SK-N-SH treated with all-trans-retinoic acid at 6 μM for 48 hours (cell line): ENCODE measurements around the gene BLMH.
"Not testable (repeated sequence)": the region's sequence is repeated elsewhere in the genome, so short reads cannot be mapped to it uniquely, and the experiment has no call there.

Experiments
- ATAC-seq: fragments of 200-7000 bp; cut with Tn5 transposase; 3 replicates; pipeline ENCODE4 v1.9.1; 2020; ENCODE audit warnings: mild to moderate bottlenecking, moderate library complexity
- ARNTL ChIP-seq: fragments of 450-650 bp; formaldehyde crosslinking; IDR thresholded peaks from 2 replicates; pipeline ENCODE4 v1.5.0; 2020; ENCODE audit warnings: low read depth, mild to moderate bottlenecking, moderate library complexity, borderline replicate concordance
- BACH2 ChIP-seq: fragments of 250-450 bp; sonication (Bioruptor Pico); IDR thresholded peaks from 2 replicates; pipeline ENCODE4 v1.9.0; 2021; ENCODE audit warnings: mild to moderate bottlenecking, borderline replicate concordance
- CREB5 ChIP-seq: fragments of 250-450 bp; sonication (Bioruptor Pico); IDR thresholded peaks from 2 replicates; pipeline ENCODE4 v1.5.1; 2020; ENCODE audit warnings: low read depth, mild to moderate bottlenecking, moderate library complexity
- CSDC2 ChIP-seq: fragments of 250-450 bp; sonication (Bioruptor Pico); IDR thresholded peaks from 2 replicates; pipeline ENCODE4 v1.5.0; 2020; ENCODE audit warnings: mild to moderate bottlenecking, moderate library complexity
- CSRNP3 ChIP-seq: fragments of 250-450 bp; sonication (Bioruptor Pico); IDR thresholded peaks from 2 replicates; pipeline ENCODE4 v1.5.1; 2021; ENCODE audit warnings: mild to moderate bottlenecking, moderate library complexity
- ESRRG ChIP-seq: fragments of 250-450 bp; sonication (Bioruptor Pico); IDR thresholded peaks from 2 replicates; pipeline ENCODE4 v1.6.1; 2021; ENCODE audit warnings: mild to moderate bottlenecking
- GLIS3 ChIP-seq: fragments of 250-450 bp; sonication (Bioruptor Pico); IDR thresholded peaks from 2 replicates; pipeline ENCODE4 v1.5.0; 2020; ENCODE audit warnings: mild to moderate bottlenecking, moderate library complexity
- ISL1 ChIP-seq: fragments of 250-450 bp; sonication (Bioruptor Pico); IDR thresholded peaks from 2 replicates; pipeline ENCODE4 v2.1.2; 2022; ENCODE audit warnings: mild to moderate bottlenecking, moderate library complexity
- OSR1 ChIP-seq: fragments of 250-450 bp; sonication (Bioruptor Pico); IDR thresholded peaks from 2 replicates; pipeline ENCODE4 v1.8.0; 2022; ENCODE audit warnings: moderate library complexity, mild to moderate bottlenecking, inconsistent platforms
- PATZ1 ChIP-seq: fragments of 250-450 bp; sonication (Bioruptor Pico); IDR thresholded peaks from 2 replicates; pipeline ENCODE4 v1.8.0; 2020; ENCODE audit warnings: mild to moderate bottlenecking, moderate library complexity, borderline replicate concordance
- POU6F1 ChIP-seq: fragments of 250-450 bp; sonication (Bioruptor Pico); IDR thresholded peaks from 2 replicates; pipeline ENCODE4 v1.8.0; 2021; ENCODE audit warnings: low read depth, mild to moderate bottlenecking, moderate library complexity, borderline replicate concordance
- PPARA ChIP-seq: fragments of 250-450 bp; sonication (Bioruptor Pico); IDR thresholded peaks from 2 replicates; pipeline ENCODE4 v1.5.0; 2020; ENCODE audit warnings: mild to moderate bottlenecking, borderline replicate concordance
- RARB ChIP-seq: fragments of 250-450 bp; sonication (Bioruptor Pico); IDR thresholded peaks from 2 replicates; pipeline ENCODE4 v1.8.0; 2021; ENCODE audit warnings: mild to moderate bottlenecking, moderate library complexity
- SNAI2 ChIP-seq: fragments of 250-450 bp; sonication (Bioruptor Pico); IDR thresholded peaks from 2 replicates; pipeline ENCODE4 v1.5.0; 2020; ENCODE audit warnings: mild to moderate bottlenecking, moderate library complexity
- TOX ChIP-seq: fragments of 250-450 bp; sonication (Bioruptor Pico); IDR thresholded peaks from 2 replicates; pipeline ENCODE4 v1.8.0; 2021; ENCODE audit warnings: mild to moderate bottlenecking, moderate library complexity, borderline replicate concordance
- TSHZ2 ChIP-seq: fragments of 250-450 bp; sonication (Bioruptor Pico); IDR thresholded peaks from 2 replicates; pipeline ENCODE4 v1.5.0; 2020; ENCODE audit warnings: mild to moderate bottlenecking, moderate library complexity
- ZC3H10 ChIP-seq: fragments of 250-450 bp; sonication (Bioruptor Pico); IDR thresholded peaks from 2 replicates; pipeline ENCODE4 v1.5.1; 2021; ENCODE audit warnings: mild to moderate bottlenecking, moderate library complexity
- ZFP3 ChIP-seq: fragments of 250-450 bp; sonication (Bioruptor Pico); IDR thresholded peaks from 2 replicates; pipeline ENCODE4 v1.5.0; 2020; ENCODE audit warnings: mild to moderate bottlenecking, moderate library complexity
- ZFP30 ChIP-seq: fragments of 450-650 bp; formaldehyde crosslinking; IDR thresholded peaks from 2 replicates; pipeline ENCODE4 v1.5.0; 2022; ENCODE audit warnings: mild to moderate bottlenecking, moderate library complexity
- ZNF565 ChIP-seq: fragments of 450-650 bp; formaldehyde crosslinking; conservative IDR thresholded peaks from 2 replicates; pipeline ENCODE4 v1.5.0; 2020; ENCODE audit warnings: low read depth, mild to moderate bottlenecking, moderate library complexity
- ZNF70 ChIP-seq: fragments of 450-650 bp; formaldehyde crosslinking; IDR thresholded peaks from 2 replicates; pipeline ENCODE4 v1.5.0; 2020; ENCODE audit warnings: mild to moderate bottlenecking, moderate library complexity
- ZNF8 ChIP-seq: fragments of 450-650 bp; formaldehyde crosslinking; IDR thresholded peaks from 2 replicates; pipeline ENCODE4 v1.5.0; 2020; ENCODE audit warnings: mild to moderate bottlenecking, moderate library complexity

Gene BLMH

GRCh38 chr17:30203471-30203981 is 88.2 kb downstream of the BLMH start (continued):
- no peak for TF ChIP-seq CREB5 (CRISPR knock-in tag)
- no peak for TF ChIP-seq SNAI2 (CRISPR knock-in tag)

GRCh38 chr17:30200656-30201055 is 91.1 kb downstream of the BLMH start:
- ATAC-seq: not testable (repeated sequence)

GRCh38 chr17:30200106-30200505 is 91.6 kb downstream of the BLMH start:
- no peak for ATAC-seq

GRCh38 chr17:30199600-30199999 is 92.1 kb downstream of the BLMH start:
- no peak for ATAC-seq
- TF ChIP-seq BACH2 (CRISPR knock-in tag) (no peak), TOX (CRISPR knock-in tag) (no peak), PPARA (CRISPR knock-in tag) (no peak), ZNF8 (no peak), ZFP3 (CRISPR knock-in tag) (no peak), POU6F1 (CRISPR knock-in tag) (no peak), ZFP30 (no peak), CSRNP3 (CRISPR knock-in tag) (no peak)

More at GRCh38 chr17:30200106-30200505, 91.6 kb downstream of the BLMH start:
- TF ChIP-seq BACH2 (CRISPR knock-in tag) (no peak), OSR1 (no peak), GLIS3 (no peak), ARNTL (CRISPR knock-in tag) (no peak), ZC3H10 (CRISPR knock-in tag) (no peak), ZFP30 (no peak), ESRRG (no peak), CSDC2 (CRISPR knock-in tag) (no peak), TSHZ2 (CRISPR knock-in tag) (no peak), SNAI2 (CRISPR knock-in tag) (no peak), ZNF70 (CRISPR knock-in tag) (no peak), ZNF8 (no peak), PATZ1 (CRISPR knock-in tag) (no peak), ZFP3 (CRISPR knock-in tag) (no peak), ISL1 (CRISPR knock-in tag) (no peak), TOX (CRISPR knock-in tag) (no peak), PPARA (CRISPR knock-in tag) (no peak), RARB (CRISPR knock-in tag) (no peak), POU6F1 (CRISPR knock-in tag) (no peak), ZNF565 (CRISPR knock-in tag) (no peak)
